Neural crest cell (in vitro differentiated cells): ENCODE data around the gene MRPL51. TPM values are rescaled to one million over a fixed set of nuclear protein-coding genes. Genes with fewer than 3 reads are reported as not detected.

ENCODE experiments used
- DNase-seq: peaks from one replicate; pipeline ENCODE4 v3.0.0; 2021; ENCODE audit warnings: low read depth, mixed read lengths, low spot score
- H3K27ac Mint-ChIP-seq: one replicate; pipeline ENCODE4 v1.8.0; 2021; ENCODE audit warnings: mild to moderate bottlenecking, mixed read lengths; ENCODE audit not compliant: unreplicated experiment
- H3K27me3 Mint-ChIP-seq: 2 replicates; pipeline ENCODE4 v1.8.0; 2021; ENCODE audit warnings: low read depth, mild to moderate bottlenecking, mixed read lengths
- H3K36me3 Mint-ChIP-seq: 2 replicates; pipeline ENCODE4 v1.8.0; 2021; ENCODE audit warnings: low read depth, mild to moderate bottlenecking, mixed read lengths
- H3K4me1 Mint-ChIP-seq: 2 replicates; pipeline ENCODE4 v1.8.0; 2021; ENCODE audit warnings: mixed read lengths
- H3K4me3 Mint-ChIP-seq: one replicate; pipeline ENCODE4 v1.8.0; 2021; ENCODE audit warnings: mild to moderate bottlenecking, mixed read lengths
- H3K9me3 Mint-ChIP-seq: 2 replicates; pipeline ENCODE4 v1.8.0; 2021; ENCODE audit warnings: mixed read lengths
- total RNA-seq: library from RNA; stranded (reverse); gene quantifications from 2 replicates; pipeline ENCODE4 v1.2.1, GENCODE V29; 2021
- TF ChIP-seq, protein P1 (sequence below): fragments of 200-600 bp; sonication (generic); conservative IDR thresholded peaks from 2 replicates; pipeline ENCODE4 v1.5.0; 2021; ENCODE audit warnings: antibody characterized with exemption, mild to moderate bottlenecking

Gene MRPL51
- total RNA-seq, 1 donor from 2014 or later: 272 TPM

DNA sequence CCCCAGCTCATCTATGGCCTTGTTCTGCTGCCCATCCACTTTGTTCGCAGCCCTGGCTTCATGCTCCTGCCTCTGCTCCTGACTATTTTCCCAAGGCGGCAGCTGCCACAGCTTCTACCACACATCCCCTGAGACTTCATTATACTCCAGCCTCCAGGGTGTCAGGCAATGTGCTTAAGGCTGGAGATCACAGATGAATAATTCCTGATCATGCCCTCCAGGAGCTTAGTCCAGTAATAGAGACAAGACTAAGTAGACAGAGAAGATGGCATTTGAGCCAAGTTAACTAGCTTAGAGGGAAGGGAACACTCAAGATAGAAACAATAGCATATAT is 34.1 kb downstream of the MRPL51 start:
- TF ChIP-seq, protein P1, sequence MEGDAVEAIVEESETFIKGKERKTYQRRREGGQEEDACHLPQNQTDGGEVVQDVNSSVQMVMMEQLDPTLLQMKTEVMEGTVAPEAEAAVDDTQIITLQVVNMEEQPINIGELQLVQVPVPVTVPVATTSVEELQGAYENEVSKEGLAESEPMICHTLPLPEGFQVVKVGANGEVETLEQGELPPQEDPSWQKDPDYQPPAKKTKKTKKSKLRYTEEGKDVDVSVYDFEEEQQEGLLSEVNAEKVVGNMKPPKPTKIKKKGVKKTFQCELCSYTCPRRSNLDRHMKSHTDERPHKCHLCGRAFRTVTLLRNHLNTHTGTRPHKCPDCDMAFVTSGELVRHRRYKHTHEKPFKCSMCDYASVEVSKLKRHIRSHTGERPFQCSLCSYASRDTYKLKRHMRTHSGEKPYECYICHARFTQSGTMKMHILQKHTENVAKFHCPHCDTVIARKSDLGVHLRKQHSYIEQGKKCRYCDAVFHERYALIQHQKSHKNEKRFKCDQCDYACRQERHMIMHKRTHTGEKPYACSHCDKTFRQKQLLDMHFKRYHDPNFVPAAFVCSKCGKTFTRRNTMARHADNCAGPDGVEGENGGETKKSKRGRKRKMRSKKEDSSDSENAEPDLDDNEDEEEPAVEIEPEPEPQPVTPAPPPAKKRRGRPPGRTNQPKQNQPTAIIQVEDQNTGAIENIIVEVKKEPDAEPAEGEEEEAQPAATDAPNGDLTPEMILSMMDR: no peak
- Mint-ChIP-seq H3K27ac (no peak overlapping the region), H3K27me3 (no peaks in the 10 kb centered on the region), H3K4me1 (peaks cover 3% of the 10 kb centered on the region), H3K9me3 (no peaks in the 10 kb centered on the region), H3K36me3 (peaks cover 4% of the 10 kb centered on the region), H3K4me3 (no peak overlapping the region)
- DNase-seq: no peak

DNA sequence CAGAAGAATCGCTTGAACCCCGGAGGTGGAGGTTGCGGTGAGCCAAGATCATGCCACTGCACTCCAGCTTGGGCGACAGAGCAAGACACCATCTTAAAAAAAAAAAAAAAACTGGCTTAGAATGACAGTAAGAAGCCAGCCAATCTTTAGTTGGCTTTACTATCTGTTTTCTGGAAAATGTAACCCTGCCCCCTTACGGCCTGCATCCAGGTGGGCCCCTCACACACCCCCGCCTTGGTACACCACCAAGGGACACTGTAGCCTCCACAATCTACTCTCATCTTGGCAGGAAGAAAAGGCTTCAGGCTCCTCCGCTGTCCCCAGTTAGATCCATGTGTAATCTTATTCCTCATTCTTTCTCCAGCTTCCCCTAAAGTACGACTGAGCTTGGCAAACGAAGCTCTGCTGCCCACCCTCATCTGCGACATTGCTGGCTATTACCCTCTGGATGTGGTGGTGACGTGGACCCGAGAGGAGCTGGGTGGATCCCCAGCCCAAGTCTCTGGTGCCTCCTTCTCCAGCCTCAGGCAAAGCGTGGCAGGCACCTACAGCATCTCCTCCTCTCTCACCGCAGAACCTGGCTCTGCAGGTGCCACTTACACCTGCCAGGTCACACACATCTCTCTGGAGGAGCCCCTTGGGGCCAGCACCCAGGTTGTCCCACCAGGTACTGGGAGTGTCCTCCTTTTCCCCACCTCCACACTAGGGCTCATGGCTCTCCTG is 34.6 kb downstream of the MRPL51 start:
- no peak for DNase-seq
- peaks cover 3% of the 10 kb centered on the region for H3K4me1 Mint-ChIP-seq
- H3K36me3 Mint-ChIP-seq: peaks cover 4% of the 10 kb centered on the region
- no peak overlapping the region for H3K27ac Mint-ChIP-seq
- H3K27me3 Mint-ChIP-seq: no peaks in the 10 kb centered on the region
- TF ChIP-seq, protein P1: no peak
- H3K4me3 Mint-ChIP-seq: no peak overlapping the region
- H3K9me3 Mint-ChIP-seq: no peaks in the 10 kb centered on the region

DNA sequence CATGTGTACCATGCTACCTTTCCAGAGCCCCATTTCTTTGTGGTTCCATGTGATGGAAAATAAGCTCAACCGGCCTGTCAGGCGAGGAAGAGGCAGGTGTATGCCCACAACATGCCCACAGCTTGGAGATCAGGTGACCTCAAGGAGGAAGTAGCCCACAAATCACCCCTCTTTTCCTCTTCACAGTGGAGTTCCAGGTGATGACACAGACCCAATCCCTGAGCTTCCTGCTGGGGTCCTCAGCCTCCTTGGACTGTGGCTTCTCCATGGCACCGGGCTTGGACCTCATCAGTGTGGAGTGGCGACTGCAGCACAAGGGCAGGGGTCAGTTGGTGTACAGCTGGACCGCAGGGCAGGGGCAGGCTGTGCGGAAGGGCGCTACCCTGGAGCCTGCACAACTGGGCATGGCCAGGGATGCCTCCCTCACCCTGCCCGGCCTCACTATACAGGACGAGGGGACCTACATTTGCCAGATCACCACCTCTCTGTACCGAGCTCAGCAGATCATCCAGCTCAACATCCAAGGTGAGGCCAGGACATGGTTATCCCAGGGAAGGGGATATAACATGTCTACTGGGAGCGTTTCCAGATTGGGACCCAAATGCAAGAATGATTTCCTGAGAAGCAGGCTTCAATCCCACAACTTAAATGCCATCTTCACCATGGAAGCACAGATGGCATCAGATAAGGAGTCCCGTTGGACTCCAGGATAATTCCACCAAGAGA is 35.7 kb downstream of the MRPL51 start:
- no peak overlapping the region for H3K27ac Mint-ChIP-seq
- H3K36me3 Mint-ChIP-seq: peaks cover 4% of the 10 kb centered on the region
- TF ChIP-seq, protein P1: no peak
- no peaks in the 10 kb centered on the region for H3K9me3 Mint-ChIP-seq
- H3K4me1 Mint-ChIP-seq: peaks cover 8% of the 10 kb centered on the region
- H3K27me3 Mint-ChIP-seq: no peaks in the 10 kb centered on the region
- DNase-seq: no peak
- no peak overlapping the region for H3K4me3 Mint-ChIP-seq

DNA sequence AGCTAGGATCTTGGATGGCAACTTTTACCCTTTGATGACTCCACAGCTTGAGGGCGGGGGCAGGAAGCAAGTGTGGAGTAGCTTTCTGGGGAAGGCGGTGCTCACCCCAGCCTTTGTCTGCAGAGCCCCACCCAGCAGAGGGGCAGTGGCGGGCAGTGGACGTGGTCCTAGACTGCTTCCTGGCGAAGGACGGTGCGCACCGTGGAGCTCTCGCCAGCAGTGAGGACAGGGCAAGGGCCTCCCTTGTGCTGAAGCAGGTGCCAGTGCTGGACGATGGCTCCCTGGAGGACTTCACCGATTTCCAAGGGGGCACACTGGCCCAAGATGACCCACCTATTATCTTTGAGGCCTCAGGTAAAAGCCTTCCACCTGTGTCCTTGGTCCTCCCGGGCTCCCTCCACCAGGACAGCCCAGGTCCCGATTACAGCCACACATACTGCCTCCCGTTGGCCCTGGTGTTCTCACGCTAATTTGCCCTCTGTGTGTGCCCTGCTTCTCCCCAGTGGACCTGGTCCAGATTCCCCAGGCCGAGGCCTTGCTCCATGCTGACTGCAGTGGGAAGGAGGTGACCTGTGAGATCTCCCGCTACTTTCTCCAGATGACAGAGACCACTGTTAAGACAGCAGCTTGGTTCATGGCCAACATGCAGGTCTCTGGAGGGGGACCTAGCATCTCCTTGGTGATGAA is 40.0 kb downstream of the MRPL51 start:
- peaks cover 26% of the 10 kb centered on the region for H3K4me1 Mint-ChIP-seq
- no peak overlapping the region for H3K27ac Mint-ChIP-seq
- no peaks in the 10 kb centered on the region for H3K36me3 Mint-ChIP-seq
- no peaks in the 10 kb centered on the region for H3K27me3 Mint-ChIP-seq
- no peak overlapping the region for H3K4me3 Mint-ChIP-seq
- DNase-seq: no peak
- TF ChIP-seq, protein P1: no peak
- H3K9me3 Mint-ChIP-seq: no peaks in the 10 kb centered on the region

DNA sequence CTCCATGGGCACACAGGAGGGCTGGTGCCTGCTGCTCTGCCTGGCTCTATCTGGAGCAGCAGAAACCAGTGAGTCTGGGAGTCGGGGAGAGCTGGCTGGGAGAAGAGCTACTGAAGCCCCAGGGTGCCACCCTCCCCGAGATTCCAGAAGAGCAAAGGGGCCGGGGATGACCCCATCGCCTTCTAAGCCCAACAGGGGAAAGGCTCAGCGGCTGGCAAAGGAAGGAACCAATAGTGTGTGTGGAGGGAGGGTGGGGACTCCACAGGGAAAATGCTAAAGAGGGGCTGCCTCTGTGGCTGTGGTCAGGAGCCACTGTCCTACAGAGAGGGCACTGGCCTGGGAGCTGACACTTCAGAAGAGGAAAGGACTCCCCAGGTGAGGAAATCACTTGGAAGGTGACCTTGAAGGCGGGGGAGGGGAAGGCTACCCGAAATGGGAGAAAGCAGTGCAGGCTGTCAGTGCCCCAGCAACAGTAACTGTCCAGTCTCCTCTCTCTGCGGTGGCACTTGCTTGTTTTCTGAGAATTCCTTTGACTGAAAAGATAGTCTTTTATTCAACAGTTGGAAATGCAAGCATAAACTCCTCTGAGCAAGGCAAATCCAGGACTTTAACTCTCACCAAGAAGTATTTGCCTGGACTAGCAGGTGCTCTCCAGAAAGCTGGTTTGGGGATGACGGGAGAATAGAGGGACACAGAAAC is 40.7 kb downstream of the MRPL51 start:
- Mint-ChIP-seq H3K9me3 (no peaks in the 10 kb centered on the region), H3K4me1 (peaks cover 26% of the 10 kb centered on the region), H3K4me3 (peak overlapping the region; percentile 87), H3K36me3 (no peaks in the 10 kb centered on the region), H3K27me3 (no peaks in the 10 kb centered on the region), H3K27ac (peak overlapping the region; percentile 92)
- no peak for DNase-seq
- TF ChIP-seq, protein P1: no peak
